GM23248 (cell line): ENCODE measurements around the gene MAP7D3.

Experiments
- EZH2 ChIP-seq: fragments of 200-600 bp; sonication (generic); IDR thresholded peaks from 2 replicates; pipeline ENCODE4 v1.6.1; 2018; ENCODE audit warnings: antibody characterized with exemption, mild to moderate bottlenecking; ENCODE audit not compliant: insufficient read depth, poor library complexity, severe bottlenecking
- EZH2phosphoT487 ChIP-seq: fragments of 200-600 bp; sonication (generic); IDR thresholded peaks from 2 replicates; pipeline ENCODE4 v1.6.1; 2018; ENCODE audit warnings: antibody characterized with exemption, moderate library complexity, mild to moderate bottlenecking, low read depth; ENCODE audit not compliant: insufficient read depth

DNA sequence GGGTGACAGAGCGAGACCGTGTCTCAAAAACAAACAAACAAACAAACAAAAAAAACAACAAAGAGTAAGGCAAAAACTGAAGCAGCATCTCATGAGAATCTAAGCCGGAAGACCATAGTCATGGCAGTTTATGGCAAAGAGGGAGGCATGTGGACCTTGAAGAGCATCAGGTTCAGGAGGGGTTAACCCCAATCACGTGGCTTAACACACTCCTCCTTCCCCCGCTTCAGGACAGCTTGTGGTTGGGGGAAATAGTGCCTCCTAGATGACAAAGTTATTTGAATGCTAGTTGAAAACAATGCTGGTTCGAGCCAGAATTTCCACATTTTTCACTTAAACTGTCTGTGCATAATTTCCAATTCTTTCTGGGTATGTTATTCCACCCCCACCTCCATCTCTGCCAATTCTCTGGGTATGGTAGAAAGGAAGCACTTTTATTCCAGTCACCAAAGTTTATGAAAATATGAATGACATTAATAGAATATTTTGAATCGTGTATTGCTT lies 11.7 kb upstream of the MAP7D3 start:
- TF ChIP-seq EZH2phosphoT487 = no peak
- no peak for TF ChIP-seq EZH2
